Measurements from ENCODE around the gene SLC37A2.

SLC37A2 gene

GRCh38 chr11:125101596-125101995, 38.5 kb downstream of the SLC37A2 start:
- H2AK5ac ChIP-seq (ENCODE audit: low read depth, low read length), result no peak overlapping the region
- no peaks in the 10 kb centered on the region for H3K4me1 ChIP-seq (ENCODE audit: control insufficient read depth in 2 of 2, insufficient read depth in 1 of 2, low read depth in 1 of 2, low read length in 2 of 2)
- H3K14ac ChIP-seq (ENCODE audit: low read length), result no peak overlapping the region
- H3K79me1 ChIP-seq (ENCODE audit: low read depth, low read length), result no peaks in the 10 kb centered on the region
- H3K23ac ChIP-seq (ENCODE audit: low read depth, low read length, poor library complexity), result no peak overlapping the region
- H3K4me3 ChIP-seq (ENCODE audit: low read length in 2 of 2), result no peak overlapping the region
- peaks cover 3 to 63% of the 10 kb centered on the region in 2 donors for H3K36me3 ChIP-seq (replicated peaks in 1 of 2; ENCODE audit: control insufficient read depth in 2 of 2, insufficient read depth in 2 of 2, low read length in 2 of 2)
- no peak overlapping the region for H2AFZ ChIP-seq (ENCODE audit: low read length)
- H2BK5ac ChIP-seq (ENCODE audit: low read length), result no peak overlapping the region
- H4K91ac ChIP-seq (ENCODE audit: low read depth, low read length, poor library complexity), result no peak overlapping the region
- H3K4me2 ChIP-seq (ENCODE audit: insufficient read depth, low read length, poor library complexity, severe bottlenecking), result no peak overlapping the region
- no peak overlapping the region for H3K27ac ChIP-seq (replicated peaks; ENCODE audit: low read length)
- no CpG with 5 or more reads among the region's 3 CpGs for WGBS, 2 donors (ENCODE audit: extremely low coverage in 2 of 2, insufficient read length in 2 of 2, insufficient replicate concordance in 1 of 2)
- peaks cover 0 to 18% of the 10 kb centered on the region in 2 donors for H3K9me3 ChIP-seq (replicated peaks in 1 of 2; ENCODE audit: control insufficient read depth in 2 of 2, insufficient read depth in 1 of 2, low read depth in 1 of 2, low read length in 2 of 2)
- H2BK120ac ChIP-seq (ENCODE audit: low read depth, low read length), result no peak overlapping the region
- H3K9ac ChIP-seq (ENCODE audit: low read depth, low read length, poor library complexity), result no peak overlapping the region
- DNase-seq (ENCODE audit: low spot score), result no peak
- no peak overlapping the region for H2BK15ac ChIP-seq (ENCODE audit: low read length)
- H3K18ac ChIP-seq (ENCODE audit: low read length), result no peak overlapping the region
- H4K8ac ChIP-seq (ENCODE audit: low read depth, low read length), result no peak overlapping the region
- no peak overlapping the region for H2BK12ac ChIP-seq (ENCODE audit: low read length)
- no peak overlapping the region for H3K4ac ChIP-seq (ENCODE audit: low read length)
- no peaks in the 10 kb centered on the region for H3K27me3 ChIP-seq (ENCODE audit: control insufficient read depth in 3 of 3, insufficient read depth in 3 of 3, low read depth in 1 of 3, low read length in 3 of 3)

DNA sequence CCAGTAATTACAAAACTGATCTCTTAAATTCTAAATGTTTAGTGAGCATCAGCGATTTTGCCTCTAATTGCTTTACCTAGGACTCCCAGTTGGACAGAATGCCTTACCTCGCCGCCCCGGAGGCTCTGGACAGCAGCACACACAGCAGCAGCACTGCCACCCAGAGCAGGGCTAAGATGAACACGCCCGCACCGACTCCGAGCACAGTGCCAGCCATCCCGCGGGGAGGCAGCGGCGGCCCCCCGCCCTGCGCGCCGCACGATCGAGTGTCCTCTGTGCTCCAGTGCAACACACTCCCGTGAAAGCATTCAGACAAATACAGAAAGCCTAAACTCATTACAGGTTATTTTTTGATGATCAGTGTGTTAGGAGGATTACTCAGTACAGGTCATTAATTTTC, 38.9 kb downstream of the SLC37A2 start:
- Histone ChIP-seq H3K23ac (ENCODE audit: low read depth, low read length, poor library complexity) (no peak overlapping the region), H3K9ac (ENCODE audit: low read depth, low read length, poor library complexity) (no peak overlapping the region), H3K14ac (ENCODE audit: low read length) (no peak overlapping the region), H4K8ac (ENCODE audit: low read depth, low read length) (no peak overlapping the region), H4K91ac (ENCODE audit: low read depth, low read length, poor library complexity) (no peak overlapping the region), H2AK5ac (ENCODE audit: low read depth, low read length) (no peak overlapping the region), H3K4me3 (ENCODE audit: low read length in 2 of 2) (no peak overlapping the region), H2AFZ (ENCODE audit: low read length) (no peak overlapping the region), H3K27me3 (ENCODE audit: control insufficient read depth in 3 of 3, insufficient read depth in 3 of 3, low read depth in 1 of 3, low read length in 3 of 3) (no peaks in the 10 kb centered on the region), H3K4me1 (ENCODE audit: control insufficient read depth in 2 of 2, insufficient read depth in 1 of 2, low read depth in 1 of 2, low read length in 2 of 2) (no peaks in the 10 kb centered on the region), H2BK15ac (ENCODE audit: low read length) (no peak overlapping the region), H3K4ac (ENCODE audit: low read length) (no peak overlapping the region), H2BK5ac (ENCODE audit: low read length) (no peak overlapping the region), H2BK12ac (ENCODE audit: low read length) (no peak overlapping the region), H2BK120ac (ENCODE audit: low read depth, low read length) (no peak overlapping the region), H3K18ac (ENCODE audit: low read length) (no peak overlapping the region), H3K79me1 (ENCODE audit: low read depth, low read length) (no peaks in the 10 kb centered on the region), H3K9me3 (replicated peaks in 1 of 2; ENCODE audit: control insufficient read depth in 2 of 2, insufficient read depth in 1 of 2, low read depth in 1 of 2, low read length in 2 of 2) (peaks cover 0 to 22% of the 10 kb centered on the region in 2 donors), H3K36me3 (replicated peaks in 1 of 2; ENCODE audit: control insufficient read depth in 2 of 2, insufficient read depth in 2 of 2, low read length in 2 of 2) (peaks cover 3 to 59% of the 10 kb centered on the region in 2 donors), H3K4me2 (ENCODE audit: insufficient read depth, low read length, poor library complexity, severe bottlenecking) (no peak overlapping the region), H3K27ac (replicated peaks; ENCODE audit: low read length) (no peak overlapping the region)
- WGBS, 2 donors (ENCODE audit: extremely low coverage in 2 of 2, insufficient read length in 2 of 2, insufficient replicate concordance in 1 of 2), result no CpG with 5 or more reads among the region's 19 CpGs
- DNase-seq (ENCODE audit: low spot score), result no peak

- Histone ChIP-seq H3K36me3 (replicated peaks in 1 of 2; ENCODE audit: control insufficient read depth in 2 of 2, insufficient read depth in 2 of 2, low read length in 2 of 2) (peaks cover 0 to 54% of the 10 kb centered on the region in 2 donors), H3K14ac (ENCODE audit: low read length) (no peak overlapping the region), H2AFZ (ENCODE audit: low read length) (no peak overlapping the region), H2BK12ac (ENCODE audit: low read length) (no peak overlapping the region), H3K4me1 (ENCODE audit: control insufficient read depth in 2 of 2, insufficient read depth in 1 of 2, low read depth in 1 of 2, low read length in 2 of 2) (no peaks in the 10 kb centered on the region), H3K79me1 (ENCODE audit: low read depth, low read length) (no peaks in the 10 kb centered on the region), H3K9me3 (replicated peaks in 1 of 2; ENCODE audit: control insufficient read depth in 2 of 2, insufficient read depth in 1 of 2, low read depth in 1 of 2, low read length in 2 of 2) (peaks cover 0 to 25% of the 10 kb centered on the region in 2 donors), H4K8ac (ENCODE audit: low read depth, low read length) (no peak overlapping the region), H2BK120ac (ENCODE audit: low read depth, low read length) (no peak overlapping the region), H2BK15ac (ENCODE audit: low read length) (no peak overlapping the region), H3K27ac (replicated peaks; ENCODE audit: low read length) (no peak overlapping the region), H3K4me3 (ENCODE audit: low read length in 2 of 2) (no peak overlapping the region), H3K4ac (ENCODE audit: low read length) (no peak overlapping the region), H2BK5ac (ENCODE audit: low read length) (no peak overlapping the region), H4K91ac (ENCODE audit: low read depth, low read length, poor library complexity) (no peak overlapping the region), H3K18ac (ENCODE audit: low read length) (no peak overlapping the region), H2AK5ac (ENCODE audit: low read depth, low read length) (no peak overlapping the region), H3K4me2 (ENCODE audit: insufficient read depth, low read length, poor library complexity, severe bottlenecking) (no peak overlapping the region), H3K9ac (ENCODE audit: low read depth, low read length, poor library complexity) (no peak overlapping the region), H3K27me3 (ENCODE audit: control insufficient read depth in 3 of 3, insufficient read depth in 3 of 3, low read depth in 1 of 3, low read length in 3 of 3) (no peaks in the 10 kb centered on the region), H3K23ac (ENCODE audit: low read depth, low read length, poor library complexity) (no peak overlapping the region)
- no CpG with 5 or more reads among the region's 7 CpGs for WGBS, 2 donors (ENCODE audit: extremely low coverage in 2 of 2, insufficient read length in 2 of 2, insufficient replicate concordance in 1 of 2)
- no peak for DNase-seq (ENCODE audit: low spot score)
Observed at GRCh38 chr11:125102510-125102909, 39.4 kb downstream of the SLC37A2 start.

DNA sequence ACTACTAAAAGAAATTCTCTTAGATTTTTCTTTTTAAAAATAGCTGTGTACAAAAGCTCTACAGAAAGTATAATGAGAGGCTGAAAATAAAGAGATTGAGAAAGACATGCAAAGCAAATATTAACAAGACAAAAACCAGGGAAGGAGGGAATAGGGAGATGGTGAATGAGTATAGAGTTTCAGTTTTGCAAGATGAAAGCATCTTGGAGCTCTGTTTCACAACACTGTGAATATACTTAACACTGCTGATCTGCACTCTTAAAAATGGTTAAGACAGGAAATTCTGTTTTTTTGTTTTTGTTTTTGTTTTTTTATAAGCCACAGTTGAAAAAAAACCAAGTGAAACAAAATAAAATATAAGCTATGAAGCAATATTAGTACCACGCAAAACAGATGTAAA, 42.8 kb downstream of the SLC37A2 start:
- Histone ChIP-seq H3K36me3 (replicated peaks in 1 of 2; ENCODE audit: control insufficient read depth in 2 of 2, insufficient read depth in 2 of 2, low read length in 2 of 2) (peaks cover 0 to 33% of the 10 kb centered on the region in 2 donors), H3K18ac (ENCODE audit: low read length) (no peak overlapping the region), H2BK12ac (ENCODE audit: low read length) (no peak overlapping the region), H3K79me1 (ENCODE audit: low read depth, low read length) (no peaks in the 10 kb centered on the region), H3K23ac (ENCODE audit: low read depth, low read length, poor library complexity) (no peak overlapping the region), H3K4ac (ENCODE audit: low read length) (no peak overlapping the region), H3K9ac (ENCODE audit: low read depth, low read length, poor library complexity) (no peak overlapping the region), H2AFZ (ENCODE audit: low read length) (no peak overlapping the region), H3K4me2 (ENCODE audit: insufficient read depth, low read length, poor library complexity, severe bottlenecking) (no peak overlapping the region), H3K14ac (ENCODE audit: low read length) (no peak overlapping the region), H2BK5ac (ENCODE audit: low read length) (no peak overlapping the region), H3K27ac (replicated peaks; ENCODE audit: low read length) (no peak overlapping the region), H4K91ac (ENCODE audit: low read depth, low read length, poor library complexity) (no peak overlapping the region), H3K4me3 (ENCODE audit: low read length in 2 of 2) (no peak overlapping the region), H3K9me3 (replicated peaks in 1 of 2; ENCODE audit: control insufficient read depth in 2 of 2, insufficient read depth in 1 of 2, low read depth in 1 of 2, low read length in 2 of 2) (peaks cover 0 to 25% of the 10 kb centered on the region in 2 donors), H3K27me3 (ENCODE audit: control insufficient read depth in 3 of 3, insufficient read depth in 3 of 3, low read depth in 1 of 3, low read length in 3 of 3) (no peaks in the 10 kb centered on the region), H2BK120ac (ENCODE audit: low read depth, low read length) (no peak overlapping the region), H2AK5ac (ENCODE audit: low read depth, low read length) (no peak overlapping the region), H4K8ac (ENCODE audit: low read depth, low read length) (no peak overlapping the region), H3K4me1 (ENCODE audit: control insufficient read depth in 2 of 2, insufficient read depth in 1 of 2, low read depth in 1 of 2, low read length in 2 of 2) (peaks cover 2 to 3% of the 10 kb centered on the region in 2 donors), H2BK15ac (ENCODE audit: low read length) (no peak overlapping the region)
- no peak for DNase-seq (ENCODE audit: low spot score)
- no CpG with 5 or more reads among the region's 1 CpG for WGBS, 2 donors (ENCODE audit: extremely low coverage in 2 of 2, insufficient read length in 2 of 2, insufficient replicate concordance in 1 of 2)
